ENCODE measurements around the gene EPHB4.

- TF ChIP-seq CTCF (IDR thresholded peaks at IDR 0.05; ENCODE audit: low read length) (no peak), EZH2 (IDR thresholded peaks at IDR 0.05; ENCODE audit: borderline replicate concordance, low read length) (no peak)
Measured at GRCh38 chr7:100759357-100760171, 67.8 kb downstream of the EPHB4 start.

Measured in OCI-LY1 (cell line).